GM10266 (cell line): ENCODE results near the gene MARCKS.

Experiments used
- DNase-seq: peaks from one replicate; pipeline ENCODE4 v3.0.0; 2012; ENCODE audit errors: extremely low spot score
- CTCF ChIP-seq: IDR thresholded peaks from 2 replicates; pipeline ENCODE4 v1.5.1; 2012; ENCODE audit warnings: mild to moderate bottlenecking, low read depth; ENCODE audit not compliant: control insufficient read depth, insufficient read depth; ENCODE audit errors: missing control alignments

Gene MARCKS

GRCh38 chr6:113823916-113824315 lies 33.2 kb upstream of the MARCKS start:
- TF ChIP-seq CTCF, result no peak
- no peak for DNase-seq

GRCh38 chr6:113824411-113824810 lies 32.7 kb upstream of the MARCKS start:
- no peak for TF ChIP-seq CTCF
- no peak for DNase-seq

GRCh38 chr6:113824866-113825265 lies 32.3 kb upstream of the MARCKS start:
- no peak for TF ChIP-seq CTCF
- no peak for DNase-seq

GRCh38 chr6:113825781-113826180 lies 31.4 kb upstream of the MARCKS start:
- TF ChIP-seq CTCF, result no peak
- DNase-seq, result no peak

- no peak for TF ChIP-seq CTCF
- no peak for DNase-seq
Measured at GRCh38 chr6:113828984-113829695, 28.0 kb upstream of the MARCKS start.

- TF ChIP-seq CTCF, result no peak
- no peak for DNase-seq
Measured at GRCh38 chr6:113829696-113830045, 27.5 kb upstream of the MARCKS start.

- DNase-seq, result no peak
- TF ChIP-seq CTCF, result no peak
Measured at GRCh38 chr6:113830140-113830539, 27.0 kb upstream of the MARCKS start.
